ENCODE results near the gene LCE3C. TPM values are rescaled to one million over a fixed set of nuclear protein-coding genes. Genes with fewer than 3 reads are reported as not detected.

LCE3C gene
- total RNA-seq, 1 donor from 2014 or later: not detected

Other genes with a start within 250 kb of the LCE3C start
- gene FLG2, start 240.2 kb upstream of the LCE3C start, total RNA-seq: not detected in 2 replicates
- not detected in 2 replicates for gene CRNN, start 186.0 kb upstream of the LCE3C start, total RNA-seq
- gene LCE5A, start 89.4 kb upstream of the LCE3C start, total RNA-seq: not detected in 2 replicates
- not detected in 2 replicates for gene CRCT1, start 85.8 kb upstream of the LCE3C start, total RNA-seq
- gene LCE3E, start 33.5 kb upstream of the LCE3C start, total RNA-seq: not detected in 2 replicates
- not detected in 2 replicates for gene LCE3D, start 19.7 kb upstream of the LCE3C start, total RNA-seq
- gene LCE3B, start 13.6 kb downstream of the LCE3C start, total RNA-seq: not detected in 2 replicates
- gene LCE3A, start 22.9 kb downstream of the LCE3C start, total RNA-seq: not detected in 2 replicates
- not detected in 2 replicates for gene LCE2D, start 63.1 kb downstream of the LCE3C start, total RNA-seq
- not detected in 2 replicates for gene LCE2C, start 75.0 kb downstream of the LCE3C start, total RNA-seq
- gene LCE2B, start 85.9 kb downstream of the LCE3C start, total RNA-seq: not detected in 2 replicates
- not detected in 2 replicates for gene LCE2A, start 98.1 kb downstream of the LCE3C start, total RNA-seq
- gene LCE4A, start 107.9 kb downstream of the LCE3C start, total RNA-seq: not detected in 2 replicates
- gene KPRP, start 157.8 kb downstream of the LCE3C start, total RNA-seq: not detected in 2 replicates
- not detected in 2 replicates for gene LCE1F, start 174.9 kb downstream of the LCE3C start, total RNA-seq
- gene LCE1E, start 186.0 kb downstream of the LCE3C start, total RNA-seq: not detected in 2 replicates
- gene LCE1D, start 196.5 kb downstream of the LCE3C start, total RNA-seq: not detected in 2 replicates
- gene LCE1C, start 206.4 kb downstream of the LCE3C start, total RNA-seq: not detected in 2 replicates
- not detected in 2 replicates for gene LCE1B, start 211.7 kb downstream of the LCE3C start, total RNA-seq
- gene LCE1A, start 227.2 kb downstream of the LCE3C start, total RNA-seq: not detected in 2 replicates
- gene LCE6A, start 242.6 kb downstream of the LCE3C start, total RNA-seq: not detected in 2 replicates